ENCODE data around the gene PLA2G3. TPM values are rescaled to one million over a fixed set of nuclear protein-coding genes. Genes with fewer than 3 reads are reported as not detected.

PLA2G3 gene
- total and polyA plus RNA-seq, 2 of the 8 experiments (the other 6 are each of a cell fraction or from before 2014, with no cell fraction given): 18.1 to 25.9 TPM

GRCh38 chr22:31177420-31178162 is 37.3 kb upstream of the PLA2G3 start:
- no peaks in the 10 kb centered on the region for H3K36me3 ChIP-seq (ENCODE audit: control insufficient read depth in 2 of 4, insufficient read depth in 4 of 4, low read length in 3 of 4)
- peaks cover 4% of the 10 kb centered on the region for H3K79me1 ChIP-seq (ENCODE audit: low read depth, low read length)
- H2BK120ac ChIP-seq (replicated peaks; ENCODE audit: low read depth, low read length): no peak overlapping the region
- no peaks in the 10 kb centered on the region for H3K9me3 ChIP-seq (ENCODE audit: insufficient read depth in 2 of 2, low read depth in 1 of 2, low read length in 1 of 2)
- peaks cover 0 to 2% of the 10 kb centered on the region in 2 experiments for H4K20me1 ChIP-seq (replicated peaks in 1 of 2; ENCODE audit: control insufficient read depth in 1 of 2, insufficient read depth in 2 of 2, low read length in 2 of 2)
- H2BK5ac ChIP-seq (ENCODE audit: low read depth, low read length): no peak overlapping the region
- no peak overlapping the region for H2BK12ac ChIP-seq (ENCODE audit: low read depth, low read length)
- FAIRE-seq (no peak), DNase-seq (ENCODE audit: low read depth in 1 of 2, low spot score in 2 of 2) (no peak)
- CTCF ChIA-PET (ENCODE audit: partially characterized antibody): interaction anchor here (0.9 to 1.8 kb wide), 2 partner anchors 10 to 22 kb away, joined by 3 to 5 read pairs; no protein-coding TSS in a partner anchor
- H2AFZ ChIP-seq (ENCODE audit: low read length): no peak overlapping the region
- H3K4me1 ChIP-seq (replicated peaks in 1 of 4; ENCODE audit: control insufficient read depth in 3 of 4, insufficient read depth in 4 of 4, low read length in 3 of 4): no peaks in the 10 kb centered on the region
- no peak overlapping the region for H3K27ac ChIP-seq (ENCODE audit: low read depth, low read length)
- H3K18ac ChIP-seq (ENCODE audit: extremely low read depth, low read length): no peak overlapping the region
- no peak overlapping the region for H3K56ac ChIP-seq (replicated peaks; ENCODE audit: insufficient read length, low read depth, low read length)
- no peak overlapping the region for H4K8ac ChIP-seq (ENCODE audit: extremely low read depth, insufficient read depth, low read length)
- H3K27me3 ChIP-seq (replicated peaks in 1 of 4; ENCODE audit: control insufficient read depth in 3 of 4, extremely low read depth in 1 of 4, insufficient read depth in 3 of 4, low read length in 3 of 4): no peaks in the 10 kb centered on the region
- WGBS, 2 experiments (ENCODE audit: extremely low coverage in 1 of 2, insufficient coverage in 1 of 2, insufficient read length in 1 of 2, insufficient replicate concordance in 2 of 2, low coverage in 1 of 2, low lambda C conversion rate in 2 of 2, missing lambda C conversion rate in 1 of 2): 94% methylated on average over 6 of the region's 6 CpGs; no CpG with 5 or more reads in 1 of the 2 experiments
- H4K91ac ChIP-seq (replicated peaks; ENCODE audit: insufficient read length, low read length): no peak overlapping the region
- H3K14ac ChIP-seq (ENCODE audit: insufficient read length): no peak overlapping the region
- no peak overlapping the region for H4K5ac ChIP-seq (ENCODE audit: insufficient read length, low read depth, low read length)
- H3K4me3 ChIP-seq (ENCODE audit: extremely low read depth in 1 of 4, insufficient read depth in 2 of 4, low read depth in 3 of 4, low read length in 4 of 4): no peak overlapping the region
- H3K4me2 ChIP-seq (ENCODE audit: insufficient read depth in 1 of 2, low read depth in 2 of 2, low read length in 2 of 2): no peak overlapping the region
- H3K79me2 ChIP-seq (ENCODE audit: control insufficient read depth in 1 of 2, insufficient read depth in 2 of 2, low read length in 2 of 2): no peaks in the 10 kb centered on the region; a peak in 1 of 4 replicates
- H3K9ac ChIP-seq (replicated peaks in 1 of 4; ENCODE audit: extremely low read depth in 1 of 4, low read depth in 3 of 4, low read length in 3 of 4): no peak overlapping the region
- no peak overlapping the region for H2BK15ac ChIP-seq (ENCODE audit: low read length)
- no peak overlapping the region for H2BK20ac ChIP-seq (ENCODE audit: low read length)
- no peak overlapping the region for H2AK5ac ChIP-seq (ENCODE audit: low read depth, low read length)
- POLR2A ChIA-PET (ENCODE audit: partially characterized antibody): interaction anchor here (1.9 kb wide), 1 partner anchor 209 kb away, joined by 4 read pairs; the partner anchor contains the start of genes MORC2 and TUG1
- H3K23me2 ChIP-seq (ENCODE audit: low read depth, low read length): no peaks in the 10 kb centered on the region
- H3K4ac ChIP-seq (replicated peaks; ENCODE audit: insufficient read length, low read depth, low read length): no peak overlapping the region
- H3K23ac ChIP-seq (ENCODE audit: insufficient read length): no peak overlapping the region
- TF ChIP-seq MAFK (IDR thresholded peaks at IDR 0.05; ENCODE audit: low read depth, low read length) (no peak), JUN (IDR thresholded peaks at IDR 0.05; ENCODE audit: low read depth, low read length) (no peak), TCF12 (IDR thresholded peaks at IDR 0.05; ENCODE audit: low read depth, low read length) (no peak), EGR1 (IDR thresholded peaks at IDR 0.05; ENCODE audit: borderline replicate concordance, low read depth, low read length) (no peak), BACH1 (IDR thresholded peaks at IDR 0.05; ENCODE audit: low read length) (no peak), ATF2 (IDR thresholded peaks at IDR 0.05; ENCODE audit: low read length) (no peak), RNF2 (IDR thresholded peaks at IDR 0.05; ENCODE audit: borderline replicate concordance, low read depth, low read length, missing control alignments, poor library complexity, severe bottlenecking) (no peak), SIN3A (conservative IDR thresholded peaks at IDR 0.05 in 1 of 2, IDR thresholded peaks at IDR 0.05 in 1 of 2; ENCODE audit: low read depth in 1 of 2, low read length in 2 of 2) (no peak), CBX5 (IDR thresholded peaks at IDR 0.05; ENCODE audit: low read depth, low read length) (no peak), KDM1A (IDR thresholded peaks at IDR 0.05; ENCODE audit: borderline replicate concordance, low read length) (no peak)

Data from H1 (cell line).